Colonic mucosa (tissue), 4 donors: Measurements from ENCODE around the gene NAT10. TPM values are rescaled to one million over a fixed set of nuclear protein-coding genes. Genes with fewer than 3 reads are reported as not detected.
"Not testable (repeated sequence)": the region's sequence is repeated elsewhere in the genome, so short reads cannot be mapped to it uniquely, and the experiment has no call there.

Experiments used
- DNase-seq: peaks from one replicate; pipeline ENCODE4 v3.0.0-alpha.2; 2020
- H3K27ac ChIP-seq: fragments of 200-600 bp; one replicate; pipeline ENCODE4 v1.8.0; 2021
- H3K27me3 ChIP-seq: fragments of 200-600 bp; one replicate; pipeline ENCODE4 v1.8.0; 2021
- H3K36me3 ChIP-seq: fragments of 200-600 bp; one replicate; pipeline ENCODE4 v1.8.0; 2021
- H3K4me1 ChIP-seq: fragments of 200-600 bp; one replicate; pipeline ENCODE4 v1.8.0; 2021; ENCODE audit warnings: mild to moderate bottlenecking
- H3K4me3 ChIP-seq: fragments of 200-600 bp; one replicate; pipeline ENCODE4 v1.8.0; 2021
- H3K9ac ChIP-seq, 2 donors: one replicate each; pipeline ENCODE4 v1.7.0; 2013; ENCODE audit warnings: control low read depth in 2 of 2, low read depth in 2 of 2, low read length in 2 of 2
- H3K9me3 ChIP-seq: fragments of 200-600 bp; one replicate; pipeline ENCODE4 v1.8.0; 2021
- intact Hi-C: fragments of 100-400 bp; cut with DNase I; formaldehyde crosslinking; loops from one replicate; pipeline ENCODE4 v1.14.1; 2022
- total RNA-seq, 2 donors: library from RNA; stranded (reverse); fragmentation: NEBNext Ultra II Directional in 1 of 2; extraction: Animal tissue kit (Norgen Biotek cat#: 25700) in 1 of 2; gene quantifications; one replicate each; pipeline ENCODE4 v1.2.1, GENCODE V29; 2021
- TF ChIP-seq, protein P1 (sequence below): fragments of 200-600 bp; IDR thresholded peaks from one replicate; pipeline ENCODE4 v1.8.0; 2022; ENCODE audit warnings: antibody characterized with exemption, mild to moderate bottlenecking
- donor health status: healthy.
- donor health status: DM: no; HTN: no; CAD: no.
- donor health status: DM: no; HTN: no; CAD: no.

The NAT10 gene
- total RNA-seq, 2 donors from 2014 or later: 24.1 to 48.0 TPM

DNA sequence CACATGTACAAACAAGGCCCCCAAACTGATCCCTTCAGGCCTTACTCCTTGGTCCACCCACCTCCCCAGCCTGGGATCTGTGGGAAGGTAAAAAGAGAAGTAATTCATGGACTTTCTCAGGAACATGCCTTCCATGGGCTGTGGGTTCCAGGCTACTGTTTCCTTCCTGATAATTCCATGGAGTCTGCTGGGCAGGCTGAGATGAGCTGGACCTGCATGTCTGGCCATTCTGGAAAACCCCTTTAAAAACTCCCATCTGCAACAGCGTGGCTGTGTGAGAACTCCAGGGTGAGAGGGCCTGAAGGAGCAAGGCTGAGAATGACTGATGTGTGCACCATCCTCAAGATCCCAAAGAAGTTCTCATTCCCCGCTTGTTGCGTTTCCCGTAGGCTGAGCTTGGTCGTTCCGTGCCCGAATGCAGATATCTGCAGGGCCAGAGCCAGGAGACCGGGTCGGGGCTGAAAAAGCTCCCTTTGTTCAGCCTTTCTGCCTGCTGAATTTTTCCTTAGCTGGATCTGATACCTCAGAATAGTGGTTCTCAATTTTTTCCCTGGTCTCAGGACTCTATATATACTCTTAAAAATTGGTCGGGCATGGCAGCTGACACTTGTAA, 72.9 kb downstream of the NAT10 start:
- no peak overlapping the region for H3K9ac ChIP-seq
- no peaks in the 10 kb centered on the region for H3K27me3 ChIP-seq
- H3K4me1 ChIP-seq: no peaks in the 10 kb centered on the region
- no peaks in the 10 kb centered on the region for H3K36me3 ChIP-seq
- intact Hi-C loops: loop anchor here (10.0 kb wide), 2 partner anchors 316 to 324 kb away; no protein-coding TSS in a partner anchor
- DNase-seq: no peak
- no peak overlapping the region for H3K27ac ChIP-seq
- H3K4me3 ChIP-seq: no peak overlapping the region
- TF ChIP-seq, protein P1, sequence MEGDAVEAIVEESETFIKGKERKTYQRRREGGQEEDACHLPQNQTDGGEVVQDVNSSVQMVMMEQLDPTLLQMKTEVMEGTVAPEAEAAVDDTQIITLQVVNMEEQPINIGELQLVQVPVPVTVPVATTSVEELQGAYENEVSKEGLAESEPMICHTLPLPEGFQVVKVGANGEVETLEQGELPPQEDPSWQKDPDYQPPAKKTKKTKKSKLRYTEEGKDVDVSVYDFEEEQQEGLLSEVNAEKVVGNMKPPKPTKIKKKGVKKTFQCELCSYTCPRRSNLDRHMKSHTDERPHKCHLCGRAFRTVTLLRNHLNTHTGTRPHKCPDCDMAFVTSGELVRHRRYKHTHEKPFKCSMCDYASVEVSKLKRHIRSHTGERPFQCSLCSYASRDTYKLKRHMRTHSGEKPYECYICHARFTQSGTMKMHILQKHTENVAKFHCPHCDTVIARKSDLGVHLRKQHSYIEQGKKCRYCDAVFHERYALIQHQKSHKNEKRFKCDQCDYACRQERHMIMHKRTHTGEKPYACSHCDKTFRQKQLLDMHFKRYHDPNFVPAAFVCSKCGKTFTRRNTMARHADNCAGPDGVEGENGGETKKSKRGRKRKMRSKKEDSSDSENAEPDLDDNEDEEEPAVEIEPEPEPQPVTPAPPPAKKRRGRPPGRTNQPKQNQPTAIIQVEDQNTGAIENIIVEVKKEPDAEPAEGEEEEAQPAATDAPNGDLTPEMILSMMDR: no peak
- H3K9me3 ChIP-seq: no peaks in the 10 kb centered on the region

DNA sequence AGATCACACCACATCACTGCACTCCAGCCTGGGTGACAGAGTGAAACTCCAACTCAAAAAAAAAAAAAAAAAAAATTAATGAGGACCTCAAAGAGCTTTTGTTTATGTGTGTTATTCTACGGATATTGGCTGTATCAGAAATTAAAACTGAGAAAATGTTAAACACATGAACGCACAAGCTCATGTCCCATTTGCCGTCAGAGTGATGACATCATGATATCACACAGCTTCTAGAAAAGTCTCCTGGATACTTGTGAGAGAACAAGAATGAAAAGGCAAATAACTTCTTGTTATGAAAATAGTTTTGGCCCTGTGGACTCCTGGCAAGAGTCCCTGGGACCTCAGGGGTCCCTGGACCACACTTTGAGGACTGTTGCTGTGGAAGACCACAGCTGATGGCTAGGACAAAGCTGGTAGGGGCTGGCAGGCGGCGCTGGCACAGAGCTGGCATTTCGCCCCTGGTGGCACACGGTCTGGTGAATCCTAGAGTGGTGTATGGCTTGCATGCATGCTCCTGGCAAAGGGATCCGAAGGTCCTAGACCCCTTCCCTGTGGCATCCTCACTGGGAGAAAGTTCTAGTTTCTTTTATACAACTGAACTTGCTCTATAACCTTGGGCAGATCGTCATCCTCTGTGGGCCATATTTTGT, 73.7 kb downstream of the NAT10 start:
- H3K27me3 ChIP-seq: no peaks in the 10 kb centered on the region

DNA sequence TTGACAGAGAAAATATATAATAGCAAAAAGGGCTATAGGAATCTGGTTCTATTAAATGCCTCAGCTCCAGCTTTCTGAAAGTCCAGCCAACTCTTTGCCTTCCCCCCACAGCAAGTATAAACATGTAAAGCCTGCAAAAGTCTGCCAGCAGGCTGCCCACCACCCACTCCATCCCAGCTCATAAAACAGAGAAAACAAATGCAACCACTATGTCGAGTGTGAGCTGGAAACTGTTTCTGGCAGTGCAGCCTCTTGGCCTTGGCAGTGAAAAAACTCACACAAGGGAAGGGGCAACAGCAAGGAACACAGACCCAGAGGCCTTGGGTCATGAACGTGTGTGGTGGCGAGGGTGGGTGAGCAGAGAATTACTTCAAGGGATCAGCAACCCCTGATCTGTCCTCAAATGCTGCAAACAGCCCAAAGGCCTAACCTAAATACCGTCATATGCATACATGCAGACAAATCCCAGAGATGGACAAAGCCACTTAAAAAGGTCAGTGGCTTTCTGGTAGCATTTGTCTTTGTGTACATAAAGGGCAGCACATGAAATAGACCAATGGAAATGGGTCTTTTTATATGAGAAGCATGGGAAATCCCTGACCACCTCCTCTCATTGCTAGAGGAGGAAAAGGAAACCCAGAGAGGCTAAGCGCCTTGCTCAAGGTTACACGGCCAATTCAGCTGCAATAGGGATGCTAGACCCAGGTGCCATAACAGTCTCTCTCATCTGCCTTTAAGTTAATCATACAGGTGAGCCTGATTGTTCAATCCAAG, 74.8 kb downstream of the NAT10 start:
- DNase-seq: no peak
- Histone ChIP-seq H3K9me3 (no peaks in the 10 kb centered on the region), H3K27me3 (no peaks in the 10 kb centered on the region), H3K9ac (no peak overlapping the region), H3K27ac (no peak overlapping the region), H3K36me3 (no peaks in the 10 kb centered on the region), H3K4me1 (no peaks in the 10 kb centered on the region), H3K4me3 (no peak overlapping the region)
- intact Hi-C loops: no loop called here
- TF ChIP-seq, protein P1: no peak

More for the DNA sequence above, 73.7 kb downstream of the NAT10 start:
- intact Hi-C loops: loop anchor here (10.0 kb wide), 2 partner anchors 316 to 324 kb away; no protein-coding TSS in a partner anchor
- Histone ChIP-seq H3K36me3 (no peaks in the 10 kb centered on the region), H3K4me3 (no peak overlapping the region), H3K9ac (no peak overlapping the region), H3K4me1 (no peaks in the 10 kb centered on the region), H3K9me3 (no peaks in the 10 kb centered on the region), H3K27ac (no peak overlapping the region)
- DNase-seq: no peak
- TF ChIP-seq, protein P1: no peak

DNA sequence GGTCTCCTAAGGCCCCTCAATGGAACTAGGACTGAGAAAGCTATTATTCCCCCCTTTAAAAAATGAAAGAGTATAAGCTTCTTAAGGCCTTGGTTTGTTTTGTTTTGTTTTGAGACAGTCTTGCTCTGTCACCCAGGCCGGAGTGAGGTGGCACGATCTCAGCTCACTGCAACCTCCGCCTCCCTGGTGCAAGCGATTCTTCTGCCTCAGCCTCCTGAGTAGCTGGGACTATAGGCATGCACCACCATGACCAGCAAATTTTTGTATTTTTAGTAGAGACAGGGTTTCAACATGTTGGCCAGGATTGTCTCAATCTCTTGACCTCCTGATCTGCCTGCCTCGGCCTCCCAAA, 75.4 kb downstream of the NAT10 start:
- intact Hi-C loops, H3K27me3 ChIP-seq, H3K36me3 ChIP-seq, H3K27ac ChIP-seq, H3K4me3 ChIP-seq, H3K4me1 ChIP-seq, H3K9me3 ChIP-seq, H3K9ac ChIP-seq, DNase-seq: not testable (repeated sequence)

DNA sequence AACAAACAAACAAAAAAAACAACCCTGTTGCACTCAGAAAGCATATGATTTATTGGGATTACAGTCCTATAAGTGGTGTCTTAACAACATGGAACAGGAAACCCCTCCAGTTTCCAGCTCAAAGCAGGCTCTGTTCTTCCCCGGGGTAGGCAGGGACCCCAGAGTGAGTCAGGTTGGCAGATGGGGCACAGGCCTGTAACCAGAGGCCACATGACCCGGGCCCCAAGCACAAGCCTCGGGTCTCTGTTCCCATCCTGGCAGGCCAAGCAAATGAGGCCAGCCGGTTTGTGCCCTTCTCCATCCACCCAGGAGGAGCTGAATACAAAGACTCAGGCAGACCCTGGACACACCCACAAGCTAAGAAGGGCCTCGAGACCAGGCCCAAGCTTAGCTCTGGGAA, 75.8 kb downstream of the NAT10 start:
- no peak for DNase-seq
- Histone ChIP-seq H3K9me3 (no peaks in the 10 kb centered on the region), H3K27ac (no peak overlapping the region), H3K4me3 (no peak overlapping the region), H3K27me3 (no peaks in the 10 kb centered on the region), H3K9ac (no peak overlapping the region), H3K36me3 (no peaks in the 10 kb centered on the region), H3K4me1 (no peaks in the 10 kb centered on the region)
- intact Hi-C loops: no loop called here
- TF ChIP-seq, protein P1: no peak
